GM18502 (cell line): ENCODE results near the gene PEX11A.
A peak's percentile ranks its signal among the peaks of the same experiment; 100 is the strongest.
"Not testable (repeated sequence)": the region's sequence is repeated elsewhere in the genome, so short reads cannot be mapped to it uniquely, and the experiment has no call there.

Experiments used
- ATAC-seq: cut with Tn5 transposase; IDR thresholded peaks from one replicate; pipeline ENCODE4 v1.9.1; 2021; ENCODE audit warnings: mild to moderate bottlenecking; ENCODE audit not compliant: unreplicated experiment, poor library complexity

Gene PEX11A

GRCh38 chr15:89690276-89691218, at the start of gene PEX11A, which contains the start of gene WDR93:
Gene PEX11A (minus strand): TSS chr15:89690754. CDS start chr15:89690632, 122 bp downstream.
Gene WDR93 (plus strand): TSS chr15:89690811. CDS start chr15:89701747, 10,936 bp downstream.
- peak; percentile 94 for ATAC-seq

GRCh38 chr15:89740137-89740536, 49.6 kb upstream of the PEX11A start:
- peak; percentile 68 for ATAC-seq

- no peak for ATAC-seq
These were observed 45.2 kb upstream of the PEX11A start for GRCh38 chr15:89735773-89736172.

- ATAC-seq: no peak
These were observed 42.1 kb upstream of the PEX11A start for GRCh38 chr15:89732451-89733172.

- no peak for ATAC-seq
These were observed 40.7 kb upstream of the PEX11A start for GRCh38 chr15:89731275-89731674.

GRCh38 chr15:89728254-89728653, 37.7 kb upstream of the PEX11A start:
- ATAC-seq: no peak

GRCh38 chr15:89725064-89725463, 34.5 kb upstream of the PEX11A start:
- ATAC-seq: no peak

- ATAC-seq: no peak
These were observed 34.1 kb upstream of the PEX11A start for GRCh38 chr15:89724621-89725020.

- ATAC-seq: no peak
These were observed 32.5 kb upstream of the PEX11A start for GRCh38 chr15:89723031-89723430.

GRCh38 chr15:89714775-89715174, 24.2 kb upstream of the PEX11A start:
- no peak for ATAC-seq

- ATAC-seq: no peak
These were observed 17.0 kb upstream of the PEX11A start for GRCh38 chr15:89707577-89707976.

- ATAC-seq: no peak
These were observed 13.9 kb upstream of the PEX11A start for GRCh38 chr15:89704411-89704810.

- ATAC-seq: no peak
These were observed 4.6 kb upstream of the PEX11A start for GRCh38 chr15:89695198-89695597.

- ATAC-seq: no peak
These were observed 3.1 kb upstream of the PEX11A start for GRCh38 chr15:89693696-89694095.

- no peak for ATAC-seq
These were observed 2.5 kb upstream of the PEX11A start for GRCh38 chr15:89693091-89693490.

- not testable (repeated sequence) for ATAC-seq
These were observed 651 bp downstream of the PEX11A start for GRCh38 chr15:89689930-89690275.

GRCh38 chr15:89686522-89686921, 4.0 kb downstream of the PEX11A start:
- no peak for ATAC-seq

- ATAC-seq: no peak
These were observed 4.6 kb downstream of the PEX11A start for GRCh38 chr15:89685995-89686394.

GRCh38 chr15:89681146-89681545, 9.4 kb downstream of the PEX11A start:
- no peak for ATAC-seq

GRCh38 chr15:89680282-89680873, 10.2 kb downstream of the PEX11A start:
- ATAC-seq: no peak

GRCh38 chr15:89679212-89679611, 11.3 kb downstream of the PEX11A start, which contains the start of gene PLIN1:
Gene PLIN1 (minus strand): TSS chr15:89679367. CDS start chr15:89677489, 1,878 bp downstream.
- no peak for ATAC-seq
